Measurements from ENCODE around the gene GDNF. TPM values are rescaled to one million over a fixed set of nuclear protein-coding genes. Genes with fewer than 3 reads are reported as not detected.

The GDNF gene
- total and polyA plus RNA-seq, 2 experiments from 2014 or later: 0.13 to 0.17 TPM

DNA sequence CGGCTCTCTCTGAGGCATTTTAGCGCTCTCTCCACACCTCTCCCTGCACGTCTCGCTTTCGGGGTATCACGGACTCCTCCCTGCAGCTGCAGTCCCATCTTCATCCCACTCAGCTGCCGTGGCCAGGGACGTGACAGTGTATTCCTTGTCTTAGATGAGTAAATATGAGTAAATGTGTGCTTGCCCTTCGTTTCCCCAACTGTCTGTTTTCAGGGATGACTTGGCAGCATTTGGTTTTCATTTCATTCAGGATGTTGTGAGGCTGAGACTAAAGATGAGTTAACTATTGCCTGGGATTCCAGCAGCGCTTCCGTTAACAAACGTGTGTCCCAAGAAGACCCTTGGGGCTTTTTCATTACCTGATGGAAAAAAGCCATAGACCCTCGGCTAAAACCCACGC is 29.5 kb downstream of the GDNF start:
- DNase-seq (ENCODE audit: low spot score) (no peak), ATAC-seq (no peak)
- Histone ChIP-seq H4K20me1 (replicated peaks; ENCODE audit: insufficient read depth) (no peaks in the 10 kb centered on the region), H3K9me2 (ENCODE audit: insufficient read depth) (peaks cover 13% of the 10 kb centered on the region; the same call in 1 of the 2 replicates), H3F3A (replicated peaks; ENCODE audit: low read depth) (no peaks in the 10 kb centered on the region), H3K4me3 (no peak overlapping the region), H2AFZ (peak overlapping the region; percentile 80; the same call in 1 of the 2 replicates), H3K36me3 (ENCODE audit: insufficient read depth) (no peaks in the 10 kb centered on the region), H3K4me1 (ENCODE audit: insufficient read depth) (no peaks in the 10 kb centered on the region), H3K27ac (ENCODE audit: low read depth) (no peak overlapping the region), H3K27me3 (ENCODE audit: insufficient read depth) (no peaks in the 10 kb centered on the region), H3K79me2 (replicated peaks; ENCODE audit: insufficient read depth) (no peaks in the 10 kb centered on the region), H3K4me2 (no peak overlapping the region)
- no peaks in the 10 kb centered on the region for H3K36me3 Mint-ChIP-seq (ENCODE audit: low read depth)
- no peak overlapping the region for H3K27ac Mint-ChIP-seq
- H3K27me3 Mint-ChIP-seq (ENCODE audit: insufficient read depth, low read depth, poor library complexity): peaks cover 2% of the 10 kb centered on the region
- H3K9me3 Mint-ChIP-seq: no peaks in the 10 kb centered on the region
- H3K4me3 Mint-ChIP-seq: no peak overlapping the region
- TF ChIP-seq, protein P1, sequence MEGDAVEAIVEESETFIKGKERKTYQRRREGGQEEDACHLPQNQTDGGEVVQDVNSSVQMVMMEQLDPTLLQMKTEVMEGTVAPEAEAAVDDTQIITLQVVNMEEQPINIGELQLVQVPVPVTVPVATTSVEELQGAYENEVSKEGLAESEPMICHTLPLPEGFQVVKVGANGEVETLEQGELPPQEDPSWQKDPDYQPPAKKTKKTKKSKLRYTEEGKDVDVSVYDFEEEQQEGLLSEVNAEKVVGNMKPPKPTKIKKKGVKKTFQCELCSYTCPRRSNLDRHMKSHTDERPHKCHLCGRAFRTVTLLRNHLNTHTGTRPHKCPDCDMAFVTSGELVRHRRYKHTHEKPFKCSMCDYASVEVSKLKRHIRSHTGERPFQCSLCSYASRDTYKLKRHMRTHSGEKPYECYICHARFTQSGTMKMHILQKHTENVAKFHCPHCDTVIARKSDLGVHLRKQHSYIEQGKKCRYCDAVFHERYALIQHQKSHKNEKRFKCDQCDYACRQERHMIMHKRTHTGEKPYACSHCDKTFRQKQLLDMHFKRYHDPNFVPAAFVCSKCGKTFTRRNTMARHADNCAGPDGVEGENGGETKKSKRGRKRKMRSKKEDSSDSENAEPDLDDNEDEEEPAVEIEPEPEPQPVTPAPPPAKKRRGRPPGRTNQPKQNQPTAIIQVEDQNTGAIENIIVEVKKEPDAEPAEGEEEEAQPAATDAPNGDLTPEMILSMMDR (conservative IDR thresholded peaks at IDR 0.05; ENCODE audit: low read depth in 2 of 2): no peak
- TF ChIP-seq NANOG (IDR thresholded peaks at IDR 0.05; ENCODE audit: borderline replicate concordance) (no peak), JUNB (IDR thresholded peaks at IDR 0.05; ENCODE audit: unreplicated experiment) (no peak), EZH2phosphoT487 (IDR thresholded peaks at IDR 0.05; ENCODE audit: unreplicated experiment) (no peak), REST (IDR thresholded peaks at IDR 0.05; ENCODE audit: unreplicated experiment) (no peak), ETS1 (IDR thresholded peaks at IDR 0.05) (no peak), POLR2AphosphoS5 (IDR thresholded peaks at IDR 0.05; ENCODE audit: low read depth) (no peak), CREB1 (CRISPR knock-in tag; IDR thresholded peaks at IDR 0.05; ENCODE audit: low read depth) (no peak), ZNF331 (CRISPR knock-in tag; IDR thresholded peaks at IDR 0.05; ENCODE audit: low read depth) (no peak), ZNF114 (CRISPR knock-in tag; IDR thresholded peaks at IDR 0.05) (no peak), STAT1 (IDR thresholded peaks at IDR 0.05; ENCODE audit: unreplicated experiment) (no peak)
- TF ChIP-seq, protein P2, sequence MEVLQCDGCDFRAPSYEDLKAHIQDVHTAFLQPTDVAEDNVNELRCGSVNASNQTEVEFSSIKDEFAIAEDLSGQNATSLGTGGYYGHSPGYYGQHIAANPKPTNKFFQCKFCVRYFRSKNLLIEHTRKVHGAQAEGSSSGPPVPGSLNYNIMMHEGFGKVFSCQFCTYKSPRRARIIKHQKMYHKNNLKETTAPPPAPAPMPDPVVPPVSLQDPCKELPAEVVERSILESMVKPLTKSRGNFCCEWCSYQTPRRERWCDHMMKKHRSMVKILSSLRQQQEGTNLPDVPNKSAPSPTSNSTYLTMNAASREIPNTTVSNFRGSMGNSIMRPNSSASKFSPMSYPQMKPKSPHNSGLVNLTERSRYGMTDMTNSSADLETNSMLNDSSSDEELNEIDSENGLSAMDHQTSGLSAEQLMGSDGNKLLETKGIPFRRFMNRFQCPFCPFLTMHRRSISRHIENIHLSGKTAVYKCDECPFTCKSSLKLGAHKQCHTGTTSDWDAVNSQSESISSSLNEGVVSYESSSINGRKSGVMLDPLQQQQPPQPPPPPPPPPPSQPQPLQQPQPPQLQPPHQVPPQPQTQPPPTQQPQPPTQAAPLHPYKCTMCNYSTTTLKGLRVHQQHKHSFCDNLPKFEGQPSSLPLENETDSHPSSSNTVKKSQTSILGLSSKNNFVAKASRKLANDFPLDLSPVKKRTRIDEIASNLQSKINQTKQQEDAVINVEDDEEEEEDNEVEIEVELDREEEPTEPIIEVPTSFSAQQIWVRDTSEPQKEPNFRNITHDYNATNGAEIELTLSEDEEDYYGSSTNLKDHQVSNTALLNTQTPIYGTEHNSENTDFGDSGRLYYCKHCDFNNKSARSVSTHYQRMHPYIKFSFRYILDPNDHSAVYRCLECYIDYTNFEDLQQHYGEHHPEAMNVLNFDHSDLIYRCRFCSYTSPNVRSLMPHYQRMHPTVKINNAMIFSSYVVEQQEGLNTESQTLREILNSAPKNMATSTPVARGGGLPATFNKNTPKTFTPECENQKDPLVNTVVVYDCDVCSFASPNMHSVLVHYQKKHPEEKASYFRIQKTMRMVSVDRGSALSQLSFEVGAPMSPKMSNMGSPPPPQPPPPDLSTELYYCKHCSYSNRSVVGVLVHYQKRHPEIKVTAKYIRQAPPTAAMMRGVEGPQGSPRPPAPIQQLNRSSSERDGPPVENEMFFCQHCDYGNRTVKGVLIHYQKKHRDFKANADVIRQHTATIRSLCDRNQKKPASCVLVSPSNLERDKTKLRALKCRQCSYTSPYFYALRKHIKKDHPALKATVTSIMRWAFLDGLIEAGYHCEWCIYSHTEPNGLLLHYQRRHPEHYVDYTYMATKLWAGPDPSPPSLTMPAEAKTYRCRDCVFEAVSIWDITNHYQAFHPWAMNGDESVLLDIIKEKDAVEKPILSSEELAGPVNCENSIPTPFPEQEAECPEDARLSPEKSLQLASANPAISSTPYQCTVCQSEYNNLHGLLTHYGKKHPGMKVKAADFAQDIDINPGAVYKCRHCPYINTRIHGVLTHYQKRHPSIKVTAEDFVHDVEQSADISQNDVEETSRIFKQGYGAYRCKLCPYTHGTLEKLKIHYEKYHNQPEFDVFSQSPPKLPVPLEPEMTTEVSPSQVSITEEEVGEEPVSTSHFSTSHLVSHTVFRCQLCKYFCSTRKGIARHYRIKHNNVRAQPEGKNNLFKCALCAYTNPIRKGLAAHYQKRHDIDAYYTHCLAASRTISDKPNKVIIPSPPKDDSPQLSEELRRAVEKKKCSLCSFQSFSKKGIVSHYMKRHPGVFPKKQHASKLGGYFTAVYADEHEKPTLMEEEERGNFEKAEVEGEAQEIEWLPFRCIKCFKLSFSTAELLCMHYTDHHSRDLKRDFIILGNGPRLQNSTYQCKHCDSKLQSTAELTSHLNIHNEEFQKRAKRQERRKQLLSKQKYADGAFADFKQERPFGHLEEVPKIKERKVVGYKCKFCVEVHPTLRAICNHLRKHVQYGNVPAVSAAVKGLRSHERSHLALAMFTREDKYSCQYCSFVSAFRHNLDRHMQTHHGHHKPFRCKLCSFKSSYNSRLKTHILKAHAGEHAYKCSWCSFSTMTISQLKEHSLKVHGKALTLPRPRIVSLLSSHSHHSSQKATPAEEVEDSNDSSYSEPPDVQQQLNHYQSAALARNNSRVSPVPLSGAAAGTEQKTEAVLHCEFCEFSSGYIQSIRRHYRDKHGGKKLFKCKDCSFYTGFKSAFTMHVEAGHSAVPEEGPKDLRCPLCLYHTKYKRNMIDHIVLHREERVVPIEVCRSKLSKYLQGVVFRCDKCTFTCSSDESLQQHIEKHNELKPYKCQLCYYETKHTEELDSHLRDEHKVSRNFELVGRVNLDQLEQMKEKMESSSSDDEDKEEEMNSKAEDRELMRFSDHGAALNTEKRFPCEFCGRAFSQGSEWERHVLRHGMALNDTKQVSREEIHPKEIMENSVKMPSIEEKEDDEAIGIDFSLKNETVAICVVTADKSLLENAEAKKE (CRISPR knock-in tag; IDR thresholded peaks at IDR 0.05): no peak
- H3K4me1 Mint-ChIP-seq: no peaks in the 10 kb centered on the region
